ENCODE results near the gene RPS3. TPM values are rescaled to one million over a fixed set of nuclear protein-coding genes. Genes with fewer than 3 reads are reported as not detected.

RPS3 gene
- total and polyA plus RNA-seq, 2 donors (not counting 3 experiments of a cell fraction or from before 2014, with no cell fraction given), result 2,973 to 3,734 TPM

DNA sequence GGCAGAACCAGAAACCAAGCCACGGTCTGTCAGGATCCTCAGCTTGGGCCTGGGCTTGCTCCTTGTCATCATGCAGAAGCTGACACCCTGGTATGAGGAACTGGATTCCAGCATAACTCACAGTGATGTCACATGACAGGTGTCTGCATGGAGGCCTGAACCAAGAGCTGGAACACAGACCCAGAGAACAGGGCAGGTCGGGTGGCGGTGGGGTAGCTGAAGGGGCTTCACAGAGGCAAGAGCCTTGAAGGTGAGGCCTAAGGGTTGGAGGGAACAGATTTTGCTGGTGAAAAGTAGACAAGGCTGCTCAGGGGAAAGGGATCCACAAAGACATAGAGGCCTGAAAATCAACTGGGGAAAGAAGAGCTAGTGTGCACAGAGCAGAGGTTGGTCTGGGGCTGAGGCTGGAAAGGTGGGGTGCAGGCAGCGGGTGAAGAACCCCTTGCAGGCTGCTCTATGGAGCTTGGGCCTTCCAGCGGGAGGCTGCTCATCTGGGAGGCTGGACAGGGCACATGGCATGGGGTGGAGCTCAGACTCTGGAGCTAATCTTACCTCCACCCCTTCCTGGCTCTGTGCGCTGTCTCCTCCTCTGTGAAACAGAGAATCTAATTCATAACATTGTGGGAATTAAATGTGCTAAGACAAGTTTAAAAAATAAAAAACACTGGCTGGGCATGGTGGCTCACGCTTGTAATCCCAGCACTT lies 18.4 kb upstream of the RPS3 start:
- H3K79me2 ChIP-seq (ENCODE audit: control insufficient read depth, insufficient read depth, low read length), result no peaks in the 10 kb centered on the region
- H3K36me3 ChIP-seq (ENCODE audit: control insufficient read depth in 2 of 2, extremely low read depth in 1 of 2, insufficient read depth in 2 of 2, low read length in 2 of 2), result no peaks in the 10 kb centered on the region
- H3K9me3 ChIP-seq (replicated peaks; ENCODE audit: control insufficient read depth, insufficient read depth, low read length), result no peaks in the 10 kb centered on the region
- DNase-seq (ENCODE audit: low read depth, low spot score) (no peak), FAIRE-seq (no peak)
- no peak overlapping the region for H3K4me2 ChIP-seq (ENCODE audit: insufficient read depth, low read length)
- no TSS peak for BruUV-seq (replicated peaks)
- TF ChIP-seq MYC (IDR thresholded peaks at IDR 0.05; ENCODE audit: low read depth, low read length), result no peak
- TF ChIP-seq POLR2A (IDR thresholded peaks at IDR 0.05; ENCODE audit: low read depth, low read length), result no peak
- no peak for TF ChIP-seq EZH2 (IDR thresholded peaks at IDR 0.05; ENCODE audit: borderline replicate concordance, low read depth, low read length, severe bottlenecking)
- no peak for TF ChIP-seq GATA2 (IDR thresholded peaks at IDR 0.05; ENCODE audit: insufficient read depth, insufficient read length, low read depth, low read length)
- TF ChIP-seq POLR2AphosphoS5 (IDR thresholded peaks at IDR 0.05; ENCODE audit: insufficient read depth, low read depth, low read length), result no peak
- TF ChIP-seq FOS (IDR thresholded peaks at IDR 0.05; ENCODE audit: borderline replicate concordance, insufficient read depth, low read length), result no peak
- TF ChIP-seq, protein P1, sequence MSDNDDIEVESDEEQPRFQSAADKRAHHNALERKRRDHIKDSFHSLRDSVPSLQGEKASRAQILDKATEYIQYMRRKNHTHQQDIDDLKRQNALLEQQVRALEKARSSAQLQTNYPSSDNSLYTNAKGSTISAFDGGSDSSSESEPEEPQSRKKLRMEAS (IDR thresholded peaks at IDR 0.05; ENCODE audit: insufficient read depth, insufficient read length), result no peak
- TF ChIP-seq JUN (IDR thresholded peaks at IDR 0.05; ENCODE audit: borderline replicate concordance, insufficient read depth, insufficient read length, low read depth), result no peak
- TF ChIP-seq, protein P2, sequence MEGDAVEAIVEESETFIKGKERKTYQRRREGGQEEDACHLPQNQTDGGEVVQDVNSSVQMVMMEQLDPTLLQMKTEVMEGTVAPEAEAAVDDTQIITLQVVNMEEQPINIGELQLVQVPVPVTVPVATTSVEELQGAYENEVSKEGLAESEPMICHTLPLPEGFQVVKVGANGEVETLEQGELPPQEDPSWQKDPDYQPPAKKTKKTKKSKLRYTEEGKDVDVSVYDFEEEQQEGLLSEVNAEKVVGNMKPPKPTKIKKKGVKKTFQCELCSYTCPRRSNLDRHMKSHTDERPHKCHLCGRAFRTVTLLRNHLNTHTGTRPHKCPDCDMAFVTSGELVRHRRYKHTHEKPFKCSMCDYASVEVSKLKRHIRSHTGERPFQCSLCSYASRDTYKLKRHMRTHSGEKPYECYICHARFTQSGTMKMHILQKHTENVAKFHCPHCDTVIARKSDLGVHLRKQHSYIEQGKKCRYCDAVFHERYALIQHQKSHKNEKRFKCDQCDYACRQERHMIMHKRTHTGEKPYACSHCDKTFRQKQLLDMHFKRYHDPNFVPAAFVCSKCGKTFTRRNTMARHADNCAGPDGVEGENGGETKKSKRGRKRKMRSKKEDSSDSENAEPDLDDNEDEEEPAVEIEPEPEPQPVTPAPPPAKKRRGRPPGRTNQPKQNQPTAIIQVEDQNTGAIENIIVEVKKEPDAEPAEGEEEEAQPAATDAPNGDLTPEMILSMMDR (IDR thresholded peaks at IDR 0.05; ENCODE audit: extremely low read depth in 1 of 2, insufficient read depth in 1 of 2, low read depth in 1 of 2, low read length in 2 of 2), result no peak
- peaks cover under 1% of the 10 kb centered on the region for H3K4me1 ChIP-seq (ENCODE audit: control insufficient read depth, extremely low read depth, insufficient read depth, low read length)
- no peaks in the 10 kb centered on the region for H3K9me1 ChIP-seq (replicated peaks; ENCODE audit: control insufficient read depth, extremely low read depth, insufficient read depth, low read length)
- ChIA-PET POLR2A (no interaction called here), CTCF (interaction anchor here (0.7 to 10.6 kb wide), 7 partner anchors 9 to 106 kb away, joined by 3 to 166 read pairs (median 14); no protein-coding TSS in a partner anchor)
- dilution Hi-C loops (cut with MboI; ENCODE audit: extremely low pct_ligation_motif_present, low sequenced_read_pairs) (no loop called here), intact Hi-C loops (cut with micrococcal nuclease) (no loop called here)
- no peaks in the 10 kb centered on the region for H4K20me1 ChIP-seq (replicated peaks; ENCODE audit: control insufficient read depth, extremely low read depth, insufficient read depth, low read length)
- H3K27me3 ChIP-seq (ENCODE audit: control insufficient read depth in 2 of 2, insufficient read depth in 2 of 2, low read length in 2 of 2), result no peaks in the 10 kb centered on the region
- no peak overlapping the region for H3K9ac ChIP-seq (replicated peaks; ENCODE audit: extremely low read depth, insufficient read depth, low read length)
- no peak overlapping the region for H3K4me3 ChIP-seq (replicated peaks in 1 of 3; ENCODE audit: insufficient read depth in 1 of 3, low read depth in 1 of 3, low read length in 3 of 3)
- no peak overlapping the region for H2AFZ ChIP-seq (ENCODE audit: low read depth, low read length)
- no peak overlapping the region for H3K27ac ChIP-seq (ENCODE audit: insufficient read depth, low read depth, low read length)

Data from endothelial cell of umbilical vein (primary cell).